H1 (cell line): Measurements from ENCODE around the gene ZNF362. TPM values are rescaled to one million over a fixed set of nuclear protein-coding genes. Genes with fewer than 3 reads are reported as not detected.

ENCODE experiments used
- CTCF ChIA-PET: fragments of 300-600 bp; sonication (Branson Sonifier 250); formaldehyde crosslinking; loops from one replicate; lab custom pipeline; 2021; ENCODE audit not compliant: partially characterized antibody; lab: Charles Lee
- POLR2A ChIA-PET: fragments of 300-600 bp; sonication (Branson Sonifier 250); formaldehyde crosslinking; loops from one replicate; lab custom pipeline; 2021; ENCODE audit warnings: inconsistent platforms; ENCODE audit not compliant: partially characterized antibody; lab: Charles Lee
- DNase-seq, 2 experiments: peaks; one replicate each; pipeline versions ENCODE4 v3.0.0 to v3.0.0-alpha.2; 2010 to 2022; ENCODE audit warnings: low spot score in 2 of 2, low read depth in 1 of 2, mixed read lengths in 1 of 2
- FAIRE-seq: peaks from 2 replicates; lab custom pipeline; 2011; peaks lifted over from hg19 to GRCh38; lab: Jason Lieb, UNC
- H2AFZ ChIP-seq: 2 replicates; pipeline ENCODE4 v1.8.1; 2012; ENCODE audit warnings: low read length, inconsistent platforms
- H2AK5ac ChIP-seq: 2 replicates; pipeline ENCODE4 v1.6.1; 2013; ENCODE audit warnings: low read depth, low read length
- H2BK120ac ChIP-seq: replicated peaks from 2 replicates; pipeline ENCODE3; 2013; ENCODE audit warnings: low read depth, low read length, inconsistent platforms
- H2BK12ac ChIP-seq: 2 replicates; pipeline ENCODE4 v1.6.1; 2013; ENCODE audit warnings: low read depth, low read length
- H2BK15ac ChIP-seq: 2 replicates; pipeline ENCODE4 v1.6.1; 2013; ENCODE audit warnings: low read length
- H2BK20ac ChIP-seq: 2 replicates; pipeline ENCODE4 v1.6.1; 2013; ENCODE audit warnings: low read length
- H2BK5ac ChIP-seq: 2 replicates; pipeline ENCODE4 v1.6.1; 2013; ENCODE audit warnings: low read depth, low read length
- H3K14ac ChIP-seq: 2 replicates; pipeline ENCODE4 v1.6.1; 2013; ENCODE audit warnings: inconsistent platforms; ENCODE audit not compliant: insufficient read length
- H3K18ac ChIP-seq: 2 replicates; pipeline ENCODE4 v1.6.1; 2013; ENCODE audit warnings: low read length; ENCODE audit errors: extremely low read depth
- H3K23ac ChIP-seq: 2 replicates; pipeline ENCODE4 v1.6.1; 2013; ENCODE audit warnings: inconsistent platforms; ENCODE audit not compliant: insufficient read length
- H3K23me2 ChIP-seq: 2 replicates; pipeline ENCODE4 v1.6.1; 2013; ENCODE audit warnings: low read depth, low read length
- H3K27ac ChIP-seq: 2 replicates; pipeline ENCODE4 v1.6.1; 2011; ENCODE audit warnings: low read depth, low read length, inconsistent platforms
- H3K27me3 ChIP-seq, 4 experiments: replicated peaks in 1 of 4; 1 replicate in 1 of 4; 2 replicates in 3 of 4; pipeline versions ENCODE4 v1.6.1 to v1.8.1; 2011 to 2013; ENCODE audit warnings: low read length in 3 of 4, mild to moderate bottlenecking in 3 of 4, inconsistent platforms in 2 of 4, mixed read lengths in 2 of 4, moderate library complexity in 1 of 4; ENCODE audit not compliant: control insufficient read depth in 3 of 4, insufficient read depth in 3 of 4; ENCODE audit errors: extremely low read depth in 1 of 4
- H3K36me3 ChIP-seq, 4 experiments: 2 replicates each; pipeline versions ENCODE4 v1.6.1 to v1.8.1; 2011 to 2013; ENCODE audit warnings: mild to moderate bottlenecking in 4 of 4, low read length in 3 of 4, moderate library complexity in 2 of 4, control low read depth in 1 of 4, inconsistent platforms in 1 of 4; ENCODE audit not compliant: insufficient read depth in 4 of 4, control insufficient read depth in 2 of 4
- H3K4ac ChIP-seq: replicated peaks from 2 replicates; pipeline ENCODE3; 2013; ENCODE audit warnings: low read length, low read depth, mixed read lengths, inconsistent platforms; ENCODE audit not compliant: insufficient read length
- H3K4me1 ChIP-seq, 4 experiments: replicated peaks in 1 of 4; 1 replicate in 1 of 4; 2 replicates in 3 of 4; pipeline versions ENCODE4 v1.6.1 to v1.8.1; 2011 to 2013; ENCODE audit warnings: low read length in 3 of 4, inconsistent platforms in 2 of 4, mixed read lengths in 1 of 4; ENCODE audit not compliant: insufficient read depth in 4 of 4, control insufficient read depth in 3 of 4
- H3K4me2 ChIP-seq, 2 experiments: 2 replicates each; pipeline versions ENCODE4 v1.6.1 to v1.8.1; 2011 to 2013; ENCODE audit warnings: low read depth in 2 of 2, low read length in 2 of 2, control low read depth in 1 of 2, inconsistent platforms in 1 of 2, mild to moderate bottlenecking in 1 of 2; ENCODE audit not compliant: insufficient read depth in 1 of 2
- H3K4me3 ChIP-seq, 4 experiments: fragments of 200-600, 300-600 bp in 1 of 4; sonication (generic), shearing (Covaris generic), sonication (Bioruptor Twin) in 1 of 4; 2 replicates each; pipeline versions ENCODE4 v1.5.1 to v1.8.1; 2011 to 2016; ENCODE audit warnings: low read length in 4 of 4, low read depth in 3 of 4, control low read depth in 2 of 4, inconsistent platforms in 2 of 4, mild to moderate bottlenecking in 2 of 4, mixed read lengths in 1 of 4, moderate library complexity in 1 of 4; ENCODE audit not compliant: insufficient read depth in 2 of 4; ENCODE audit errors: extremely low read depth in 1 of 4
- H3K56ac ChIP-seq: replicated peaks from 2 replicates; pipeline ENCODE3; 2013; ENCODE audit warnings: low read depth, mild to moderate bottlenecking, mixed read lengths, low read length, inconsistent platforms; ENCODE audit not compliant: insufficient read length
- H3K79me1 ChIP-seq: 2 replicates; pipeline ENCODE4 v1.6.1; 2013; ENCODE audit warnings: low read depth, low read length, control low read depth
- H3K79me2 ChIP-seq, 2 experiments: 2 replicates each; pipeline versions ENCODE4 v1.6.1 to v1.8.1; 2012 to 2013; ENCODE audit warnings: low read length in 2 of 2, mild to moderate bottlenecking in 2 of 2, inconsistent platforms in 1 of 2; ENCODE audit not compliant: insufficient read depth in 2 of 2, control insufficient read depth in 1 of 2
- H3K9ac ChIP-seq, 4 experiments: replicated peaks in 1 of 4; 1 replicate in 1 of 4; 2 replicates in 3 of 4; pipeline versions ENCODE4 v1.6.1 to v1.8.1; 2011 to 2013; ENCODE audit warnings: low read depth in 3 of 4, low read length in 3 of 4, control low read depth in 2 of 4, mild to moderate bottlenecking in 2 of 4, moderate library complexity in 2 of 4, inconsistent platforms in 1 of 4; ENCODE audit errors: extremely low read depth in 1 of 4
- H3K9me3 ChIP-seq, 2 experiments: 2 replicates each; pipeline versions ENCODE4 v1.6.1 to v1.8.1; 2012 to 2013; ENCODE audit warnings: mild to moderate bottlenecking in 2 of 2, moderate library complexity in 2 of 2, control low read depth in 1 of 2, inconsistent platforms in 1 of 2, low read depth in 1 of 2, low read length in 1 of 2, mixed read lengths in 1 of 2; ENCODE audit not compliant: insufficient read depth in 2 of 2
- H4K20me1 ChIP-seq, 2 experiments: replicated peaks in 1 of 2; 2 replicates each; pipeline versions ENCODE3 to v1.8.1; 2011 to 2013; ENCODE audit warnings: inconsistent platforms in 2 of 2, low read length in 2 of 2, mild to moderate bottlenecking in 1 of 2; ENCODE audit not compliant: insufficient read depth in 2 of 2, control insufficient read depth in 1 of 2
- H4K5ac ChIP-seq: 2 replicates; pipeline ENCODE4 v1.6.1; 2013; ENCODE audit warnings: low read length, low read depth, mixed read lengths, inconsistent platforms; ENCODE audit not compliant: insufficient read length
- H4K8ac ChIP-seq: 2 replicates; pipeline ENCODE4 v1.8.0; 2013; ENCODE audit warnings: mild to moderate bottlenecking, moderate library complexity, low read length, inconsistent platforms; ENCODE audit not compliant: insufficient read depth; ENCODE audit errors: extremely low read depth
- H4K91ac ChIP-seq: replicated peaks from 2 replicates; pipeline ENCODE3; 2013; ENCODE audit warnings: low read length, mixed read lengths, inconsistent platforms; ENCODE audit not compliant: insufficient read length
- ASH2L ChIP-seq: fragments of 200-600, 300-600 bp; sonication (generic); IDR thresholded peaks from one replicate; pipeline ENCODE4 v1.7.1; 2017; ENCODE audit warnings: low read length
- JUN ChIP-seq: IDR thresholded peaks from 2 replicates; pipeline ENCODE4 v1.6.1; 2011; ENCODE audit warnings: low read depth, mild to moderate bottlenecking, improper control_type of control experiment, low read length
- KDM1A ChIP-seq: fragments of 200-600, 300-600 bp; sonication (generic); IDR thresholded peaks from 2 replicates; pipeline ENCODE4 v1.7.1; 2016; ENCODE audit warnings: mild to moderate bottlenecking, low read length, borderline replicate concordance
- TAF1 ChIP-seq: IDR thresholded peaks from 2 replicates; pipeline ENCODE4 v1.6.1; 2011; ENCODE audit warnings: mild to moderate bottlenecking, low read depth, low read length
- YY1 ChIP-seq: IDR thresholded peaks from 2 replicates; pipeline ENCODE4 v1.6.1; 2011; ENCODE audit warnings: low read depth, mild to moderate bottlenecking, low read length
- WGBS, 2 experiments: shearing (Covaris generic) in 1 of 2; methylation state at CpG; one replicate each; pipeline versions ENCODE4 v1.1.6 to v1.1.7; 2013 to 2015; ENCODE audit warnings: low lambda C conversion rate in 2 of 2, mixed read lengths in 2 of 2, inconsistent platforms in 1 of 2, low coverage in 1 of 2, missing lambda C conversion rate in 1 of 2; ENCODE audit not compliant: insufficient replicate concordance in 2 of 2, insufficient coverage in 1 of 2, insufficient read length in 1 of 2; ENCODE audit errors: extremely low coverage in 1 of 2, missing lambda C conversion rate in 1 of 2; 5-methylcytosine and 5-hydroxymethylcytosine counted together
- polyA plus RNA-seq, 7 experiments: library from polyadenylated mRNA; depleted of rRNA in 3 of 7; stranded (reverse) in 5 of 7; unstranded in 2 of 7; fragments of >200 nt in 5 of 7; fragments of 200-250 nt in 2 of 7; gene quantifications; 1 replicate in 5 of 7; 2 replicates in 1 of 7; 4 replicates in 1 of 7; pipeline versions ENCODE4 v1.2.1 to v1.2.3, GENCODE V29; 2011 to 2013; ENCODE audit warnings: missing spikeins in 2 of 7, mixed read lengths in 2 of 7
- total RNA-seq: library from RNA; stranded (reverse); fragmentation: NEBNext Ultra II Directional; extraction: Animal tissue kit (Norgen Biotek cat#: 25700); gene quantifications from 2 replicates; pipeline ENCODE4 v1.2.1, GENCODE V29; 2021

ZNF362 gene
- total and polyA plus RNA-seq, 2 of the 8 experiments (the other 6 are each of a cell fraction or from before 2014, with no cell fraction given): 24.2 to 27.8 TPM

- Histone ChIP-seq H3K9me3 (no peaks in the 10 kb centered on the region), H3K18ac (no peak overlapping the region), H3K79me1 (no peaks in the 10 kb centered on the region), H4K91ac (no peak overlapping the region), H2BK15ac (no peak overlapping the region), H2AFZ (no peak overlapping the region), H2BK120ac (no peak overlapping the region), H3K27ac (no peak overlapping the region), H3K27me3 (no peaks in the 10 kb centered on the region), H3K79me2 (no peaks in the 10 kb centered on the region), H3K4me2 (no peak overlapping the region), H3K23ac (no peak overlapping the region), H2BK5ac (no peak overlapping the region), H4K5ac (no peak overlapping the region), H2BK20ac (no peak overlapping the region), H4K8ac (no peak overlapping the region), H4K20me1 (peaks cover 0 to 3% of the 10 kb centered on the region in 2 experiments), H3K56ac (no peak overlapping the region), H3K14ac (no peak overlapping the region), H3K4me1 (no peaks in the 10 kb centered on the region), H3K9ac (no peak overlapping the region), H3K4me3 (no peak overlapping the region), H2AK5ac (no peak overlapping the region), H3K23me2 (no peaks in the 10 kb centered on the region), H3K4ac (no peak overlapping the region), H2BK12ac (no peak overlapping the region), H3K36me3 (peaks cover 6 to 14% (median 11%) of the 10 kb centered on the region in 4 experiments; a peak in 7 of 8 replicates)
- FAIRE-seq: no peak
- ChIA-PET POLR2A (no interaction called here), CTCF (no interaction called here)
- no peak for DNase-seq
- WGBS, 2 experiments: 92% methylated on average over 6 of the region's 6 CpGs; no CpG with 5 or more reads in 1 of the 2 experiments
- TF ChIP-seq KDM1A (no peak), TAF1 (no peak), YY1 (no peak), ASH2L (no peak), JUN (no peak)
These were observed 27.8 kb downstream of the ZNF362 start for GRCh38 chr1:33284049-33284448.
